Adrenal gland (tissue), 5 donors: ENCODE data around the gene MAML2.

Experiments used
- POLR2A ChIP-seq, 2 donors: fragments of 450-650 bp; IDR thresholded peaks; one replicate each; pipeline ENCODE4 v1.6.1; 2017; ENCODE audit warnings: antibody characterized with exemption in 2 of 2, mild to moderate bottlenecking in 2 of 2, moderate library complexity in 1 of 2
- TF ChIP-seq, protein P1 (sequence below), 6 experiments: fragments of 450-650 bp in 4 of 6; fragments of 200-600 bp in 2 of 6; sonication (generic) in 1 of 6; IDR thresholded peaks; 1 replicate in 5 of 6; 2 replicates in 1 of 6; pipeline versions ENCODE4 v1.5.1 to v1.8.0; 2016 to 2021; ENCODE audit warnings: antibody characterized with exemption in 6 of 6, mild to moderate bottlenecking in 2 of 6, moderate library complexity in 1 of 6
- donor health status: DM: no; HTN: no; CAD: no.

DNA sequence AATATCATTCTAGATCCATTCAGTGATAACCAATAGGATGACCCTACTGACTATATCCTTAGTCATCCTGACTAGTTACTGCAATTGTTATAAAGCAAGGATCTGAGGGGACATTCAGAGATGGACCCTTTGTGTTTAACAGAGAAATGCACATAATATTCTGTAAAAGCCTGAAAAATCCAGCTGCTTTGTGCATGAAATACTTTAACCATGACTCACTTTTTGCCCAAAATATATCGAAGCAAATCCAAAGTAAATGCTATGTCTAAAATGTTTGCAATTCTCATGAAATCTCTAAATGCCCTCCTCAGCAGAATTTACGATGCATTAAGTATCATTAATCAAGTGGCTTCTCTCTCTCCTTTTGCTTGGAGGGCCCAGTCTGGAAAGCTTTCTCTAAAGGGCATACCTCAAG, 240.3 kb downstream of the MAML2 start:
- TF ChIP-seq, protein P1, sequence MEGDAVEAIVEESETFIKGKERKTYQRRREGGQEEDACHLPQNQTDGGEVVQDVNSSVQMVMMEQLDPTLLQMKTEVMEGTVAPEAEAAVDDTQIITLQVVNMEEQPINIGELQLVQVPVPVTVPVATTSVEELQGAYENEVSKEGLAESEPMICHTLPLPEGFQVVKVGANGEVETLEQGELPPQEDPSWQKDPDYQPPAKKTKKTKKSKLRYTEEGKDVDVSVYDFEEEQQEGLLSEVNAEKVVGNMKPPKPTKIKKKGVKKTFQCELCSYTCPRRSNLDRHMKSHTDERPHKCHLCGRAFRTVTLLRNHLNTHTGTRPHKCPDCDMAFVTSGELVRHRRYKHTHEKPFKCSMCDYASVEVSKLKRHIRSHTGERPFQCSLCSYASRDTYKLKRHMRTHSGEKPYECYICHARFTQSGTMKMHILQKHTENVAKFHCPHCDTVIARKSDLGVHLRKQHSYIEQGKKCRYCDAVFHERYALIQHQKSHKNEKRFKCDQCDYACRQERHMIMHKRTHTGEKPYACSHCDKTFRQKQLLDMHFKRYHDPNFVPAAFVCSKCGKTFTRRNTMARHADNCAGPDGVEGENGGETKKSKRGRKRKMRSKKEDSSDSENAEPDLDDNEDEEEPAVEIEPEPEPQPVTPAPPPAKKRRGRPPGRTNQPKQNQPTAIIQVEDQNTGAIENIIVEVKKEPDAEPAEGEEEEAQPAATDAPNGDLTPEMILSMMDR (IDR thresholded peaks at IDR 0.05), result no peak
- TF ChIP-seq POLR2A (IDR thresholded peaks at IDR 0.05), result no peak
